OCI-LY1 (cell line): Measurements from ENCODE around the gene TNFAIP8L2.
A peak's percentile ranks its signal among the peaks of the same experiment; 100 is the strongest.

Experiments
- H2AFZ ChIP-seq: fragments of 200-600 bp; sonication (generic), shearing (Covaris generic); 2 replicates; pipeline ENCODE4 v1.6.0; 2014; ENCODE audit warnings: antibody characterized with exemption, mild to moderate bottlenecking, low read length
- H3F3A ChIP-seq: fragments of 200-600 bp; sonication (generic), shearing (Covaris generic); 2 replicates; pipeline ENCODE4 v1.6.0; 2014; ENCODE audit warnings: mild to moderate bottlenecking, antibody characterized with exemption, low read length, moderate library complexity; ENCODE audit not compliant: insufficient read depth
- H3K27ac ChIP-seq: fragments of 200-600 bp; sonication (generic); 2 replicates; pipeline ENCODE4 v1.5.1; 2014; ENCODE audit warnings: low read length, mixed run types, mild to moderate bottlenecking, low read depth; ENCODE audit not compliant: poor library complexity, severe bottlenecking
- H3K27me3 ChIP-seq: fragments of 200-600 bp; sonication (generic); 2 replicates; pipeline ENCODE4 v1.6.0; 2014; ENCODE audit warnings: antibody characterized with exemption, mild to moderate bottlenecking, low read length, moderate library complexity; ENCODE audit not compliant: insufficient read depth
- H3K36me3 ChIP-seq: fragments of 200-600 bp; sonication (generic); 2 replicates; pipeline ENCODE4 v1.6.1; 2014; ENCODE audit warnings: mild to moderate bottlenecking, antibody characterized with exemption, low read length, moderate library complexity, mixed read lengths; ENCODE audit not compliant: insufficient read depth
- H3K4me1 ChIP-seq: fragments of 200-600 bp; sonication (generic); 2 replicates; pipeline ENCODE4 v1.5.1; 2014; ENCODE audit warnings: mild to moderate bottlenecking, low read length, moderate library complexity; ENCODE audit not compliant: insufficient read depth, severe bottlenecking
- H3K4me2 ChIP-seq: fragments of 200-600 bp; sonication (generic), shearing (Covaris generic); 2 replicates; pipeline ENCODE4 v1.6.1; 2014; ENCODE audit warnings: low read length
- H3K4me3 ChIP-seq: fragments of 200-600 bp; sonication (generic); 2 replicates; pipeline ENCODE4 v1.5.1; 2014; ENCODE audit warnings: low read length, low read depth, mild to moderate bottlenecking, mixed read lengths; ENCODE audit not compliant: poor library complexity, severe bottlenecking
- H3K79me2 ChIP-seq: fragments of 200-600 bp; shearing (Covaris generic); 2 replicates; pipeline ENCODE4 v1.6.1; 2016; ENCODE audit warnings: mixed run types, low read length, mixed read lengths; ENCODE audit not compliant: insufficient read depth
- H3K9ac ChIP-seq: fragments of 200-600 bp; sonication (generic), shearing (Covaris generic); 2 replicates; pipeline ENCODE4 v1.6.1; 2014; ENCODE audit warnings: mild to moderate bottlenecking, low read length, mixed read lengths
- H3K9me2 ChIP-seq: fragments of 200-600 bp; sonication (generic), shearing (Covaris generic); 2 replicates; pipeline ENCODE4 v1.6.1; 2014; ENCODE audit warnings: low read depth, mild to moderate bottlenecking, low read length, mixed read lengths
- H3K9me3 ChIP-seq: fragments of 200-600 bp; shearing (Covaris generic); 2 replicates; pipeline ENCODE4 v1.6.1; 2014; ENCODE audit warnings: low read length, mixed read lengths
- H4K20me1 ChIP-seq: fragments of 200-600 bp; sonication (generic), shearing (Covaris generic); 2 replicates; pipeline ENCODE4 v1.6.0; 2016; ENCODE audit warnings: mild to moderate bottlenecking, low read length; ENCODE audit not compliant: insufficient read depth
- CTCF ChIP-seq: fragments of 200-600 bp; sonication (generic), shearing (Covaris generic); IDR thresholded peaks from 2 replicates; pipeline ENCODE4 v1.5.1; 2017; ENCODE audit warnings: mild to moderate bottlenecking, antibody characterized with exemption, low read length, moderate library complexity, mixed read lengths
- EZH2 ChIP-seq: fragments of 200-600 bp; sonication (generic), shearing (Covaris generic); IDR thresholded peaks from 2 replicates; pipeline ENCODE4 v1.8.0; 2017; ENCODE audit warnings: borderline replicate concordance, mixed run types, mild to moderate bottlenecking, antibody characterized with exemption, low read length, moderate library complexity, mixed read lengths

The TNFAIP8L2 gene

DNA sequence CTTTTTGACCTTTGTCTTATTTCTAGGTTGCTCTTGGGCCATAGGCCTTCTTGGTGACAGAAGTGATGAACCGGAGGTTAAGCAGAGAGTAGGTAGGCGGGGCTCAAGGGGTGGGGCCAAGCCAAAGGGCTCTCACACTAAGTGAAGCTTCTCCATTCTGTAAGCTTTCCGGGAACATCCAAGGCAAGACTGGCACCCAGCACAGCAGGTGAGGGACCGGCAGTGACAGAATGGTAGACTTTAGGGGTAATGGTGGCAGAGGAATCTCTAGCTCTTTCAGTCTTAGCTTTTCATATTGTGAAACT, at the start of gene TNFAIP8L2:
Gene TNFAIP8L2, plus strand, starts transcription at position 135 of the 305 bp plus-strand sequence. CDS start 2,049 bp downstream, outside the sequence.
- H3K4me1 ChIP-seq = peaks cover 18% of the 10 kb centered on the region
- H3K79me2 ChIP-seq = no peaks in the 10 kb centered on the region
- H3K9me3 ChIP-seq = no peaks in the 10 kb centered on the region
- H3K4me3 ChIP-seq = peak within 1 kb of the TSS; percentile 64
- TF ChIP-seq EZH2 = no peak
- TF ChIP-seq CTCF = no peak
- H3K9ac ChIP-seq = peak within 1 kb of the TSS; percentile 69
- H3K9me2 ChIP-seq = no peaks in the 10 kb centered on the region
- H2AFZ ChIP-seq = no peak within 1 kb of the TSS
- no peaks in the 10 kb centered on the region for H3K27me3 ChIP-seq
- no peaks in the 10 kb centered on the region for H4K20me1 ChIP-seq
- H3K36me3 ChIP-seq = peaks cover 19% of the 10 kb centered on the region; the same call in 1 of the 2 replicates
- H3K4me2 ChIP-seq = peak within 1 kb of the TSS; percentile 85
- peak within 1 kb of the TSS; percentile 55 for H3K27ac ChIP-seq
- no peaks in the 10 kb centered on the region for H3F3A ChIP-seq

DNA sequence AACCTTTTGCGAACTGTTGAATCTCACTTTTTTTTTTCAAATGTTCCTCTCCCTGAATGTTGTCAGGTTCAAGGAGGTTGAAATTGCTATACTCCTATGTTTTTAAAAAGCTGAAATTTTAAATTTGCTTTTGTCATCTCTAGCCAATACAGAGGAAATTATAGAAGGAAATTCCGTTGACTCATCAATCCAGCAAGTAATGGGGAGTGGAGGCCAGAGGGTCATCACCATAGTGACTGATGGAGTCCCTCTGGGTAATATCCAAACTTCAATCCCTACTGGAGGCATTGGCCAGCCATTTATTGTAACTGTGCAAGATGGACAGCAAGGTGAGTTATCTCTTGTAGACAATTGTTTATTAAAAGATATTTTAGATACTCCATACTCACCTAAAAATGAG, 49.6 kb upstream of the TNFAIP8L2 start:
- no peaks in the 10 kb centered on the region for H3K79me2 ChIP-seq
- H3K36me3 ChIP-seq = no peaks in the 10 kb centered on the region
- no peak overlapping the region for H3K4me3 ChIP-seq
- no peaks in the 10 kb centered on the region for H3K4me1 ChIP-seq
- H3K27ac ChIP-seq = no peak overlapping the region
- no peak overlapping the region for H3K9ac ChIP-seq
- no peaks in the 10 kb centered on the region for H3K27me3 ChIP-seq
- no peak overlapping the region for H3K4me2 ChIP-seq
- no peaks in the 10 kb centered on the region for H3F3A ChIP-seq
- H4K20me1 ChIP-seq = no peaks in the 10 kb centered on the region
- no peaks in the 10 kb centered on the region for H3K9me2 ChIP-seq
- TF ChIP-seq EZH2 (no peak), CTCF (no peak)
- no peak overlapping the region for H2AFZ ChIP-seq
- no peaks in the 10 kb centered on the region for H3K9me3 ChIP-seq

- Histone ChIP-seq H3F3A (no peaks in the 10 kb centered on the region), H3K4me1 (no peaks in the 10 kb centered on the region), H4K20me1 (no peaks in the 10 kb centered on the region), H3K4me2 (no peak overlapping the region), H3K27me3 (no peaks in the 10 kb centered on the region), H3K79me2 (no peaks in the 10 kb centered on the region), H2AFZ (no peak overlapping the region), H3K4me3 (no peak overlapping the region), H3K9me3 (no peaks in the 10 kb centered on the region), H3K9ac (no peak overlapping the region), H3K9me2 (no peaks in the 10 kb centered on the region), H3K36me3 (no peaks in the 10 kb centered on the region), H3K27ac (no peak overlapping the region)
- TF ChIP-seq CTCF (no peak), EZH2 (no peak)
Observed at GRCh38 chr1:151108331-151108730, 48.1 kb upstream of the TNFAIP8L2 start.
